GM23338 (cell line): ENCODE data around the gene RNF11. TPM values are rescaled to one million over a fixed set of nuclear protein-coding genes. Genes with fewer than 3 reads are reported as not detected.

Experiments used
- ATAC-seq: fragments of 200-7000 bp; cut with Tn5 transposase; 3 replicates; pipeline ENCODE4 v1.9.1; 2020
- DNase-seq: peaks from one replicate; pipeline ENCODE4 v3.0.0-alpha.2; 2015; ENCODE audit warnings: low spot score
- H2AFZ ChIP-seq: fragments of 200-600 bp; sonication (generic); 2 replicates; pipeline ENCODE4 v1.8.0; 2016; ENCODE audit warnings: antibody characterized with exemption, mild to moderate bottlenecking, moderate library complexity
- H3F3A ChIP-seq: fragments of 200-600 bp; sonication (generic); replicated peaks from 2 replicates; pipeline ENCODE4 v1.8.0; 2017; ENCODE audit warnings: antibody characterized with exemption, mixed run types, low read depth
- H3K27ac ChIP-seq: fragments of 200-600 bp; sonication (generic); 2 replicates; pipeline ENCODE4 v1.6.1; 2016; ENCODE audit warnings: low read depth
- H3K27me3 ChIP-seq: fragments of 200-600 bp; sonication (generic); 2 replicates; pipeline ENCODE4 v1.8.0; 2016; ENCODE audit warnings: mild to moderate bottlenecking, mixed run types, moderate library complexity; ENCODE audit not compliant: insufficient read depth
- H3K36me3 ChIP-seq: fragments of 200-600 bp; sonication (generic); 2 replicates; pipeline ENCODE4 v1.8.0; 2016; ENCODE audit warnings: mild to moderate bottlenecking; ENCODE audit not compliant: insufficient read depth
- H3K4me1 ChIP-seq: fragments of 200-600 bp; sonication (generic); 2 replicates; pipeline ENCODE4 v1.8.0; 2016; ENCODE audit warnings: mild to moderate bottlenecking, moderate library complexity; ENCODE audit not compliant: insufficient read depth
- H3K4me2 ChIP-seq: fragments of 200-600 bp; sonication (generic); 2 replicates; pipeline ENCODE4 v1.7.1; 2017; ENCODE audit warnings: mixed run types
- H3K4me3 ChIP-seq: fragments of 200-600 bp; sonication (generic); 2 replicates; pipeline ENCODE4 v1.6.1; 2016; ENCODE audit warnings: mixed run types
- H3K79me2 ChIP-seq: fragments of 200-600 bp; sonication (generic); replicated peaks from 2 replicates; pipeline ENCODE4 v1.8.0; 2017; ENCODE audit warnings: mild to moderate bottlenecking; ENCODE audit not compliant: insufficient read depth
- H3K9me2 ChIP-seq: fragments of 200-600 bp; sonication (generic); 2 replicates; pipeline ENCODE4 v1.8.0; 2017; ENCODE audit not compliant: insufficient read depth
- H4K20me1 ChIP-seq: fragments of 200-600 bp; sonication (generic); replicated peaks from 2 replicates; pipeline ENCODE4 v1.8.0; 2017; ENCODE audit warnings: mild to moderate bottlenecking; ENCODE audit not compliant: insufficient read depth
- H3K27ac Mint-ChIP-seq: 2 replicates; pipeline ENCODE4 v1.8.0; 2020; ENCODE audit warnings: inconsistent platforms, mild to moderate bottlenecking, moderate library complexity, mixed read lengths
- H3K27me3 Mint-ChIP-seq: 3 replicates; pipeline ENCODE4 v1.8.0; 2022; ENCODE audit warnings: low read depth, mild to moderate bottlenecking, moderate library complexity, mixed read lengths, inconsistent platforms; ENCODE audit not compliant: insufficient read depth, poor library complexity
- H3K36me3 Mint-ChIP-seq: 3 replicates; pipeline ENCODE4 v1.8.0; 2021; ENCODE audit warnings: low read depth, mild to moderate bottlenecking, inconsistent platforms, moderate library complexity, mixed read lengths
- H3K4me1 Mint-ChIP-seq: 3 replicates; pipeline ENCODE4 v1.8.0; 2020; ENCODE audit warnings: mild to moderate bottlenecking, inconsistent platforms, mixed read lengths
- H3K4me3 Mint-ChIP-seq: 3 replicates; pipeline ENCODE4 v1.8.0; 2021; ENCODE audit warnings: moderate library complexity, mild to moderate bottlenecking, inconsistent platforms, mixed read lengths
- H3K9me3 Mint-ChIP-seq: 3 replicates; pipeline ENCODE4 v1.8.0; 2020; ENCODE audit warnings: moderate library complexity, mild to moderate bottlenecking, inconsistent platforms, mixed read lengths
- CREB1 ChIP-seq: fragments of 250-450 bp; sonication (Bioruptor Pico); IDR thresholded peaks from 2 replicates; pipeline ENCODE4 v1.5.0; 2020; ENCODE audit warnings: low read depth, mild to moderate bottlenecking, moderate library complexity
- EZH2 ChIP-seq: fragments of 200-600 bp; sonication (generic); IDR thresholded peaks from one replicate; pipeline ENCODE4 v1.8.0; 2017; ENCODE audit warnings: antibody characterized with exemption, mild to moderate bottlenecking, low read depth; ENCODE audit not compliant: unreplicated experiment
- EZH2phosphoT487 ChIP-seq: fragments of 200-600 bp; sonication (generic); IDR thresholded peaks from one replicate; pipeline ENCODE4 v1.8.1; 2018; ENCODE audit warnings: antibody characterized with exemption; ENCODE audit not compliant: unreplicated experiment
- JUNB ChIP-seq: IDR thresholded peaks from one replicate; pipeline ENCODE4 v1.6.1; 2016; ENCODE audit warnings: antibody characterized with exemption; ENCODE audit not compliant: unreplicated experiment
- NANOG ChIP-seq: IDR thresholded peaks from 2 replicates; pipeline ENCODE4 v1.6.1; 2016; ENCODE audit warnings: antibody characterized with exemption, borderline replicate concordance
- POLR2AphosphoS5 ChIP-seq: IDR thresholded peaks from 2 replicates; pipeline ENCODE4 v1.6.1; 2016; ENCODE audit warnings: antibody characterized with exemption, low read depth
- STAT1 ChIP-seq: IDR thresholded peaks from one replicate; pipeline ENCODE4 v1.6.1; 2016; ENCODE audit warnings: antibody characterized with exemption; ENCODE audit not compliant: unreplicated experiment
- ZNF114 ChIP-seq: fragments of 250-450 bp; sonication (Bioruptor Pico); IDR thresholded peaks from 2 replicates; pipeline ENCODE4 v1.5.0; 2020; ENCODE audit warnings: mild to moderate bottlenecking, moderate library complexity
- polyA plus RNA-seq: library from polyadenylated mRNA; unstranded; fragments of >200 nt; fragmentation: Nextera tagmentation; extraction: Ambion mirVana; gene quantifications from 2 replicates; pipeline ENCODE4 v1.2.1, GENCODE V29; 2016
- total RNA-seq: library from RNA; depleted of rRNA; stranded (reverse); fragments of >200 nt; shearing (Covaris generic); gene quantifications from 2 replicates; pipeline ENCODE4 v1.2.3, GENCODE V29; 2014
- TF ChIP-seq, protein P1 (sequence below): fragments of 250-450 bp; sonication (Bioruptor Pico); IDR thresholded peaks from 2 replicates; pipeline ENCODE4 v1.5.0; 2020; ENCODE audit warnings: mild to moderate bottlenecking, moderate library complexity
- TF ChIP-seq, protein P2 (sequence below), 2 experiments: fragments of 200-600 bp in 1 of 2; sonication (generic) in 1 of 2; conservative IDR thresholded peaks; 2 replicates each; pipeline versions ENCODE4 v1.5.1 to v1.6.1; 2016 to 2017; ENCODE audit warnings: antibody characterized with exemption in 2 of 2, low read depth in 2 of 2, mild to moderate bottlenecking in 2 of 2, moderate library complexity in 1 of 2

Gene RNF11
- total and polyA plus RNA-seq, 2 experiments from 2014 or later = 22.3 to 43.0 TPM

DNA sequence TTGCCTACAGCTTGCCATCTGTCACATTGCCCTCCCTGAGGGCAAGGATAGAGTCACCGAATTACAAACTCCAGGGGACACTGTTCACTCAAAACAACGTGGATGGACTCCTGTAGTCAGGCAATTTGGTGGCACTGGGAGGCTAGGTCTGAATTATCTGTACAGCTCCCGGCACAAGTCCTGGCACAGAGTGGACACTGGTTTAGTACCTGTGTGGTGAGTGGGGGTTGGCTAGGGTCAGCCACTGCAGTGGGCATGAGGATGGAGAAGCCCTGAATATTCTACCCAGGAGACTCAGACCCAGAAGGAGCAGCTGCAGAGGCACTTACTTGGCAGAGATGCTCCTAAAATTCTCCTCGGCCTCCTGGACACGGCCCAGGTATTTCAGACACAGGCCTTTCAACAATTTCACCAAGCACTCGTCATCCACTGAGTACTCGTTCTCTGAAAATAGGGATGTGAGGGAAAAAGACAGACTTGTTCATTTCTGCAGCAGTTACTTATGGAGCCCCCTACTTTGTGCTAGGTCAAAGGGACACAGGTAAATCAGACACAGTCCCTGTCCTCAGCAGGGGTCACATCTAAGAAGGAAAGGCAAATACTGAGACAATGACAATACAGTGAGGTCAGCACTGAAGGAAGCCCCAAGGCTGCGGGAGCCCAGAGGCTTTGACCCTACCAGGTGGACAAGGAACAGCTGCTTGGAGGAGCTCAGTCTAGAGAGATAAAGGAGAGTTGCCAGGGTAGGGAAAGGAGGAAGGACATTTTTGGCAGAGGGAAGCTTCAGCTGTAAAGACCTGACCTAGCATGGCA, 53.8 kb downstream of the RNF11 start:
- Histone ChIP-seq H3F3A (no peaks in the 10 kb centered on the region), H2AFZ (no peak overlapping the region), H3K27ac (no peak overlapping the region), H3K27me3 (no peaks in the 10 kb centered on the region), H3K79me2 (no peaks in the 10 kb centered on the region), H3K4me3 (no peak overlapping the region), H3K4me1 (0 out of 2 replicates have a peak, but pooled peaks cover 3% of the 10 kb centered on the region), H4K20me1 (no peaks in the 10 kb centered on the region; the same call in 1 of the 2 replicates), H3K4me2 (no peak overlapping the region), H3K36me3 (no peaks in the 10 kb centered on the region), H3K9me2 (no peaks in the 10 kb centered on the region)
- Mint-ChIP-seq H3K36me3 (no peaks in the 10 kb centered on the region), H3K4me1 (peaks cover 5% of the 10 kb centered on the region; the same call in 2 of the 3 replicates), H3K9me3 (no peaks in the 10 kb centered on the region), H3K4me3 (no peak overlapping the region), H3K27me3 (peaks cover 8% of the 10 kb centered on the region), H3K27ac (no peak overlapping the region)
- no peak for ATAC-seq
- TF ChIP-seq JUNB (no peak), STAT1 (no peak), POLR2AphosphoS5 (no peak), ZNF114 (no peak)
- TF ChIP-seq, protein P1, sequence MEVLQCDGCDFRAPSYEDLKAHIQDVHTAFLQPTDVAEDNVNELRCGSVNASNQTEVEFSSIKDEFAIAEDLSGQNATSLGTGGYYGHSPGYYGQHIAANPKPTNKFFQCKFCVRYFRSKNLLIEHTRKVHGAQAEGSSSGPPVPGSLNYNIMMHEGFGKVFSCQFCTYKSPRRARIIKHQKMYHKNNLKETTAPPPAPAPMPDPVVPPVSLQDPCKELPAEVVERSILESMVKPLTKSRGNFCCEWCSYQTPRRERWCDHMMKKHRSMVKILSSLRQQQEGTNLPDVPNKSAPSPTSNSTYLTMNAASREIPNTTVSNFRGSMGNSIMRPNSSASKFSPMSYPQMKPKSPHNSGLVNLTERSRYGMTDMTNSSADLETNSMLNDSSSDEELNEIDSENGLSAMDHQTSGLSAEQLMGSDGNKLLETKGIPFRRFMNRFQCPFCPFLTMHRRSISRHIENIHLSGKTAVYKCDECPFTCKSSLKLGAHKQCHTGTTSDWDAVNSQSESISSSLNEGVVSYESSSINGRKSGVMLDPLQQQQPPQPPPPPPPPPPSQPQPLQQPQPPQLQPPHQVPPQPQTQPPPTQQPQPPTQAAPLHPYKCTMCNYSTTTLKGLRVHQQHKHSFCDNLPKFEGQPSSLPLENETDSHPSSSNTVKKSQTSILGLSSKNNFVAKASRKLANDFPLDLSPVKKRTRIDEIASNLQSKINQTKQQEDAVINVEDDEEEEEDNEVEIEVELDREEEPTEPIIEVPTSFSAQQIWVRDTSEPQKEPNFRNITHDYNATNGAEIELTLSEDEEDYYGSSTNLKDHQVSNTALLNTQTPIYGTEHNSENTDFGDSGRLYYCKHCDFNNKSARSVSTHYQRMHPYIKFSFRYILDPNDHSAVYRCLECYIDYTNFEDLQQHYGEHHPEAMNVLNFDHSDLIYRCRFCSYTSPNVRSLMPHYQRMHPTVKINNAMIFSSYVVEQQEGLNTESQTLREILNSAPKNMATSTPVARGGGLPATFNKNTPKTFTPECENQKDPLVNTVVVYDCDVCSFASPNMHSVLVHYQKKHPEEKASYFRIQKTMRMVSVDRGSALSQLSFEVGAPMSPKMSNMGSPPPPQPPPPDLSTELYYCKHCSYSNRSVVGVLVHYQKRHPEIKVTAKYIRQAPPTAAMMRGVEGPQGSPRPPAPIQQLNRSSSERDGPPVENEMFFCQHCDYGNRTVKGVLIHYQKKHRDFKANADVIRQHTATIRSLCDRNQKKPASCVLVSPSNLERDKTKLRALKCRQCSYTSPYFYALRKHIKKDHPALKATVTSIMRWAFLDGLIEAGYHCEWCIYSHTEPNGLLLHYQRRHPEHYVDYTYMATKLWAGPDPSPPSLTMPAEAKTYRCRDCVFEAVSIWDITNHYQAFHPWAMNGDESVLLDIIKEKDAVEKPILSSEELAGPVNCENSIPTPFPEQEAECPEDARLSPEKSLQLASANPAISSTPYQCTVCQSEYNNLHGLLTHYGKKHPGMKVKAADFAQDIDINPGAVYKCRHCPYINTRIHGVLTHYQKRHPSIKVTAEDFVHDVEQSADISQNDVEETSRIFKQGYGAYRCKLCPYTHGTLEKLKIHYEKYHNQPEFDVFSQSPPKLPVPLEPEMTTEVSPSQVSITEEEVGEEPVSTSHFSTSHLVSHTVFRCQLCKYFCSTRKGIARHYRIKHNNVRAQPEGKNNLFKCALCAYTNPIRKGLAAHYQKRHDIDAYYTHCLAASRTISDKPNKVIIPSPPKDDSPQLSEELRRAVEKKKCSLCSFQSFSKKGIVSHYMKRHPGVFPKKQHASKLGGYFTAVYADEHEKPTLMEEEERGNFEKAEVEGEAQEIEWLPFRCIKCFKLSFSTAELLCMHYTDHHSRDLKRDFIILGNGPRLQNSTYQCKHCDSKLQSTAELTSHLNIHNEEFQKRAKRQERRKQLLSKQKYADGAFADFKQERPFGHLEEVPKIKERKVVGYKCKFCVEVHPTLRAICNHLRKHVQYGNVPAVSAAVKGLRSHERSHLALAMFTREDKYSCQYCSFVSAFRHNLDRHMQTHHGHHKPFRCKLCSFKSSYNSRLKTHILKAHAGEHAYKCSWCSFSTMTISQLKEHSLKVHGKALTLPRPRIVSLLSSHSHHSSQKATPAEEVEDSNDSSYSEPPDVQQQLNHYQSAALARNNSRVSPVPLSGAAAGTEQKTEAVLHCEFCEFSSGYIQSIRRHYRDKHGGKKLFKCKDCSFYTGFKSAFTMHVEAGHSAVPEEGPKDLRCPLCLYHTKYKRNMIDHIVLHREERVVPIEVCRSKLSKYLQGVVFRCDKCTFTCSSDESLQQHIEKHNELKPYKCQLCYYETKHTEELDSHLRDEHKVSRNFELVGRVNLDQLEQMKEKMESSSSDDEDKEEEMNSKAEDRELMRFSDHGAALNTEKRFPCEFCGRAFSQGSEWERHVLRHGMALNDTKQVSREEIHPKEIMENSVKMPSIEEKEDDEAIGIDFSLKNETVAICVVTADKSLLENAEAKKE (CRISPR knock-in tag) = no peak
- no peak for DNase-seq

DNA sequence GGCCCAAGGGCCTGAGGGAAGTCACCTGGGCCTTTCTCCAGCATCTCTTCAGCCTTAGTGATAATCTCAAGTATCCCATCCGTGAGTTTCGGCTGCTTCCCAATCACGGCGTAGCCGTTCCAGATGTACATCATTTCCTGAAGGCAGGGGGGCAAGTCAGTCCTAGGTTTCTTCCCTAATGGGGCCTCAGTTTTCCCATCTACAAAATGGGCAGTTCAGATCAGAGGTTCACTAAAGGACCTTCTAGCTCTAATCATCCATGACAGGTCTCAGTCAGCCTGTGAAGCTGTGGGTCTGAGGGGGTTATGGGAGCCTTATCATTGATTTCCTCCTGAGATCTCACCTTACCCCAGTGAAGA, 54.4 kb downstream of the RNF11 start:
- DNase-seq (no peak), ATAC-seq (no peak)
- Mint-ChIP-seq H3K4me3 (no peak overlapping the region), H3K27me3 (peaks cover 8% of the 10 kb centered on the region), H3K27ac (no peak overlapping the region), H3K4me1 (peaks cover 5% of the 10 kb centered on the region; the same call in 2 of the 3 replicates), H3K36me3 (no peaks in the 10 kb centered on the region), H3K9me3 (no peaks in the 10 kb centered on the region)
- Histone ChIP-seq H4K20me1 (no peaks in the 10 kb centered on the region; the same call in 1 of the 2 replicates), H3K27me3 (no peaks in the 10 kb centered on the region), H3K9me2 (no peaks in the 10 kb centered on the region), H3K4me3 (no peak overlapping the region), H3K27ac (no peak overlapping the region), H2AFZ (no peak overlapping the region), H3F3A (no peaks in the 10 kb centered on the region), H3K36me3 (no peaks in the 10 kb centered on the region), H3K4me1 (0 out of 2 replicates have a peak, but pooled peaks cover 3% of the 10 kb centered on the region), H3K79me2 (no peaks in the 10 kb centered on the region), H3K4me2 (no peak overlapping the region)
- TF ChIP-seq EZH2 (no peak), JUNB (no peak), EZH2phosphoT487 (no peak), STAT1 (no peak), CREB1 (no peak), POLR2AphosphoS5 (no peak), NANOG (no peak)
- TF ChIP-seq, protein P2, sequence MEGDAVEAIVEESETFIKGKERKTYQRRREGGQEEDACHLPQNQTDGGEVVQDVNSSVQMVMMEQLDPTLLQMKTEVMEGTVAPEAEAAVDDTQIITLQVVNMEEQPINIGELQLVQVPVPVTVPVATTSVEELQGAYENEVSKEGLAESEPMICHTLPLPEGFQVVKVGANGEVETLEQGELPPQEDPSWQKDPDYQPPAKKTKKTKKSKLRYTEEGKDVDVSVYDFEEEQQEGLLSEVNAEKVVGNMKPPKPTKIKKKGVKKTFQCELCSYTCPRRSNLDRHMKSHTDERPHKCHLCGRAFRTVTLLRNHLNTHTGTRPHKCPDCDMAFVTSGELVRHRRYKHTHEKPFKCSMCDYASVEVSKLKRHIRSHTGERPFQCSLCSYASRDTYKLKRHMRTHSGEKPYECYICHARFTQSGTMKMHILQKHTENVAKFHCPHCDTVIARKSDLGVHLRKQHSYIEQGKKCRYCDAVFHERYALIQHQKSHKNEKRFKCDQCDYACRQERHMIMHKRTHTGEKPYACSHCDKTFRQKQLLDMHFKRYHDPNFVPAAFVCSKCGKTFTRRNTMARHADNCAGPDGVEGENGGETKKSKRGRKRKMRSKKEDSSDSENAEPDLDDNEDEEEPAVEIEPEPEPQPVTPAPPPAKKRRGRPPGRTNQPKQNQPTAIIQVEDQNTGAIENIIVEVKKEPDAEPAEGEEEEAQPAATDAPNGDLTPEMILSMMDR (conservative IDR thresholded peaks at IDR 0.05; ENCODE audit: low read depth in 2 of 2) = no peak
